Endothelial cell of umbilical vein (primary cell): Measurements from ENCODE around the gene MYO16. TPM values are rescaled to one million over a fixed set of nuclear protein-coding genes. Genes with fewer than 3 reads are reported as not detected.

Source experiments
- BruUV-seq: library from RNA; stranded (reverse); fragments of 400-500 nt; replicated peaks from 2 replicates; lab custom pipeline; 2021; lab: Mats Ljungman, UMichigan
- CTCF ChIA-PET: fragments of 300-600, 350-600 bp; sonication (Branson Sonifier 250); formaldehyde crosslinking; loops from one replicate; lab custom pipeline; 2021; ENCODE audit warnings: antibody characterized with exemption, inconsistent platforms; lab: Charles Lee
- POLR2A ChIA-PET: fragments of 300-600, 350-600 bp; sonication (Branson Sonifier 250); formaldehyde crosslinking; loops from one replicate; lab custom pipeline; 2021; ENCODE audit warnings: antibody characterized with exemption, inconsistent platforms; lab: Charles Lee
- DNase-seq: peaks from one replicate; pipeline ENCODE4 v3.0.0-alpha.2; 2011; ENCODE audit warnings: low read depth, low spot score
- FAIRE-seq: peaks from 2 replicates; lab custom pipeline; 2011; peaks lifted over from hg19 to GRCh38; lab: Jason Lieb, UNC
- H2AFZ ChIP-seq: 2 replicates; pipeline ENCODE4 v1.6.0; 2012; ENCODE audit warnings: low read depth, low read length, control low read depth, inconsistent platforms
- H3K27ac ChIP-seq: 2 replicates; pipeline ENCODE4 v1.5.1; 2011; ENCODE audit warnings: low read depth, mild to moderate bottlenecking, control low read depth, low read length, moderate library complexity; ENCODE audit not compliant: insufficient read depth
- H3K27me3 ChIP-seq, 2 experiments: 2 replicates each; pipeline versions ENCODE4 v1.6.0 to v1.6.1; 2011; ENCODE audit warnings: low read length in 2 of 2, mixed read lengths in 1 of 2; ENCODE audit not compliant: control insufficient read depth in 2 of 2, insufficient read depth in 2 of 2
- H3K36me3 ChIP-seq, 2 experiments: 2 replicates in 1 of 2; 3 replicates in 1 of 2; pipeline ENCODE4 v1.5.1; 2011; ENCODE audit warnings: low read length in 2 of 2, mild to moderate bottlenecking in 1 of 2, moderate library complexity in 1 of 2; ENCODE audit not compliant: control insufficient read depth in 2 of 2, insufficient read depth in 2 of 2; ENCODE audit errors: extremely low read depth in 1 of 2
- H3K4me1 ChIP-seq: 3 replicates; pipeline ENCODE4 v1.5.1; 2011; ENCODE audit warnings: mild to moderate bottlenecking, low read length; ENCODE audit not compliant: control insufficient read depth, insufficient read depth; ENCODE audit errors: extremely low read depth
- H3K4me2 ChIP-seq: 2 replicates; pipeline ENCODE4 v1.6.1; 2011; ENCODE audit warnings: low read length, control low read depth, mixed read lengths; ENCODE audit not compliant: insufficient read depth
- H3K4me3 ChIP-seq, 3 experiments: fragments of 200-600 bp in 1 of 3; sonication (generic), shearing (Covaris generic) in 1 of 3; replicated peaks in 1 of 3; 2 replicates each; pipeline ENCODE4 v1.5.1; 2011 to 2016; ENCODE audit warnings: control low read depth in 3 of 3, low read length in 3 of 3, mild to moderate bottlenecking in 2 of 3, inconsistent platforms in 1 of 3, low read depth in 1 of 3, moderate library complexity in 1 of 3; ENCODE audit not compliant: insufficient read depth in 1 of 3
- H3K79me2 ChIP-seq: 2 replicates; pipeline ENCODE4 v1.6.0; 2012; ENCODE audit warnings: low read length, inconsistent platforms; ENCODE audit not compliant: control insufficient read depth, insufficient read depth
- H3K9ac ChIP-seq: replicated peaks from 2 replicates; pipeline ENCODE3; 2011; ENCODE audit warnings: low read length, control low read depth; ENCODE audit not compliant: insufficient read depth; ENCODE audit errors: extremely low read depth
- H3K9me1 ChIP-seq: replicated peaks from 3 replicates; pipeline ENCODE4 v1.6.0; 2011; ENCODE audit warnings: mild to moderate bottlenecking, low read length; ENCODE audit not compliant: control insufficient read depth, insufficient read depth; ENCODE audit errors: extremely low read depth
- H3K9me3 ChIP-seq: replicated peaks from 2 replicates; pipeline ENCODE4 v1.5.1; 2012; ENCODE audit warnings: low read length, inconsistent platforms; ENCODE audit not compliant: control insufficient read depth, insufficient read depth
- H4K20me1 ChIP-seq: replicated peaks from 2 replicates; pipeline ENCODE3; 2011; ENCODE audit warnings: mild to moderate bottlenecking, low read length; ENCODE audit not compliant: control insufficient read depth, insufficient read depth; ENCODE audit errors: extremely low read depth
- CTCF ChIP-seq, 2 donors: IDR thresholded peaks; 1 replicate in 1 of 2; 2 replicates in 1 of 2; pipeline ENCODE4 v1.5.1; 2011; ENCODE audit warnings: low read length in 2 of 2, mild to moderate bottlenecking in 2 of 2, moderate library complexity in 2 of 2, control low read depth in 1 of 2, inconsistent platforms in 1 of 2, low read depth in 1 of 2; ENCODE audit not compliant: insufficient read depth in 1 of 2; ENCODE audit errors: extremely low read depth in 1 of 2
- FOS ChIP-seq: IDR thresholded peaks from 2 replicates; pipeline ENCODE4 v1.6.1; 2011; ENCODE audit warnings: mild to moderate bottlenecking, low read length, moderate library complexity, borderline replicate concordance; ENCODE audit not compliant: insufficient read depth
- GATA2 ChIP-seq: IDR thresholded peaks from 2 replicates; pipeline ENCODE4 v1.7.0; 2011; ENCODE audit warnings: low read depth, mild to moderate bottlenecking, moderate library complexity, mixed read lengths, low read length; ENCODE audit not compliant: insufficient read length, insufficient read depth
- JUN ChIP-seq: IDR thresholded peaks from 2 replicates; pipeline ENCODE4 v1.6.1; 2011; ENCODE audit warnings: borderline replicate concordance, low read depth; ENCODE audit not compliant: insufficient read length, insufficient read depth
- MAX ChIP-seq: IDR thresholded peaks from 2 replicates; pipeline ENCODE4 v1.6.1; 2011; ENCODE audit not compliant: insufficient read depth, insufficient read length
- MYC ChIP-seq: IDR thresholded peaks from one replicate; pipeline ENCODE4 v1.6.1; 2011; ENCODE audit warnings: mild to moderate bottlenecking, low read depth, low read length
- POLR2A ChIP-seq: IDR thresholded peaks from 2 replicates; pipeline ENCODE4 v1.6.1; 2012; ENCODE audit warnings: low read depth, mild to moderate bottlenecking, control low read depth, low read length
- POLR2AphosphoS5 ChIP-seq: IDR thresholded peaks from 2 replicates; pipeline ENCODE4 v1.6.1; 2012; ENCODE audit warnings: low read depth, mild to moderate bottlenecking, control low read depth, low read length, moderate library complexity; ENCODE audit not compliant: insufficient read depth
- dilution Hi-C: fragments of 300-500 bp; cut with MboI; formaldehyde crosslinking; loops from one replicate; pipeline ENCODE4 v1.15.0; 2019; ENCODE audit warnings: low sequenced_read_pairs; ENCODE audit not compliant: extremely low pct_ligation_motif_present
- intact Hi-C: fragments of 100-400 bp; cut with micrococcal nuclease; formaldehyde crosslinking; loops from one replicate; pipeline ENCODE4 v1.10.0; 2022
- polyA plus RNA-seq, 4 experiments: library from polyadenylated mRNA; depleted of rRNA in 3 of 4; stranded (reverse) in 3 of 4; unstranded in 1 of 4; fragments of >200 nt; gene quantifications; 2 replicates each; pipeline versions ENCODE4 v1.2.1 to v1.2.3, GENCODE V29; 2011 to 2012; ENCODE audit warnings: missing spikeins in 1 of 4
- total RNA-seq: library from RNA; stranded (reverse); gene quantifications from 2 replicates; pipeline ENCODE4 v1.2.3, GENCODE V29; 2021

The MYO16 gene
- total and polyA plus RNA-seq, 2 donors (not counting 3 experiments of a cell fraction or from before 2014, with no cell fraction given) = 0.03 to 0.04 TPM

- H3K4me2 ChIP-seq = no peak overlapping the region
- POLR2A ChIA-PET = no interaction called here
- H3K27ac ChIP-seq = no peak overlapping the region
- no peaks in the 10 kb centered on the region for H3K36me3 ChIP-seq
- DNase-seq (no peak), FAIRE-seq (no peak)
- no peaks in the 10 kb centered on the region for H3K4me1 ChIP-seq
- BruUV-seq = no TSS peak
- H3K79me2 ChIP-seq = no peaks in the 10 kb centered on the region
- dilution Hi-C loops = no loop called here
- H3K9ac ChIP-seq = no peak overlapping the region
- TF ChIP-seq GATA2 (no peak), MAX (no peak), FOS (no peak), CTCF (IDR thresholded peaks at IDR 0.05; ENCODE audit: extremely low read depth in 1 of 2, insufficient read depth in 1 of 2, low read depth in 1 of 2, low read length in 2 of 2) (no peak), POLR2AphosphoS5 (no peak), MYC (no peak), JUN (no peak), POLR2A (no peak)
- no peak overlapping the region for H2AFZ ChIP-seq
- CTCF ChIA-PET = no interaction called here
- H3K9me1 ChIP-seq = no peaks in the 10 kb centered on the region
- no peaks in the 10 kb centered on the region for H4K20me1 ChIP-seq
- intact Hi-C loops = loop anchor here (10.0 kb wide), 1 partner anchor 696 kb away; no protein-coding TSS in a partner anchor
- no peaks in the 10 kb centered on the region for H3K9me3 ChIP-seq
- no peak overlapping the region for H3K4me3 ChIP-seq
- peaks cover 0 to 3% of the 10 kb centered on the region in 2 experiments for H3K27me3 ChIP-seq
Measured at GRCh38 chr13:108968566-108968965, 339.2 kb downstream of the MYO16 start.
